Activated naive CD8-positive, alpha-beta T cell treated with anti-CD3 and anti-CD28 coated beads, Interleukin-2, amount 50 U/mL, for 24 hours (primary cell): ENCODE results near the gene CCDC15.

ENCODE experiments used
- ATAC-seq: fragments of 150-1000 bp; cut with Tn5 transposase; one replicate; pipeline ENCODE4 v1.10.0; 2021
- DNase-seq: peaks from one replicate; pipeline ENCODE4 v3.0.0; 2021
- H3K27ac Mint-ChIP-seq: one replicate; pipeline ENCODE4 v1.8.0; 2021; ENCODE audit warnings: mild to moderate bottlenecking, mixed read lengths
- H3K27me3 Mint-ChIP-seq: one replicate; pipeline ENCODE4 v1.8.0; 2021; ENCODE audit warnings: mixed read lengths
- H3K36me3 Mint-ChIP-seq: one replicate; pipeline ENCODE4 v1.8.0; 2021; ENCODE audit warnings: low read depth, mixed read lengths
- H3K4me1 Mint-ChIP-seq: one replicate; pipeline ENCODE4 v1.8.0; 2021; ENCODE audit warnings: mixed read lengths
- H3K4me3 Mint-ChIP-seq: one replicate; pipeline ENCODE4 v1.8.0; 2021; ENCODE audit warnings: mild to moderate bottlenecking, moderate library complexity, mixed read lengths
- H3K9me3 Mint-ChIP-seq: one replicate; pipeline ENCODE4 v1.8.0; 2021; ENCODE audit warnings: mixed read lengths

The CCDC15 gene

GRCh38 chr11:124953753-124954589, at the start of gene CCDC15:
Gene CCDC15, plus strand, starts transcription at chr11:124954202. Its CDS starts 531 bp downstream, at chr11:124954733.
- DNase-seq: peak; percentile 96
- no peak within 1 kb of the TSS for H3K4me3 Mint-ChIP-seq
- peaks cover 7% of the 10 kb centered on the region for H3K4me1 Mint-ChIP-seq
- H3K27ac Mint-ChIP-seq: no peak within 1 kb of the TSS
- no peaks in the 10 kb centered on the region for H3K9me3 Mint-ChIP-seq
- no peaks in the 10 kb centered on the region for H3K36me3 Mint-ChIP-seq
- peak; percentile 97 for ATAC-seq
- no peaks in the 10 kb centered on the region for H3K27me3 Mint-ChIP-seq

GRCh38 chr11:124915541-124916369, 38.2 kb upstream of the CCDC15 start:
- Mint-ChIP-seq H3K4me3 (no peak overlapping the region), H3K27me3 (peaks cover 1% of the 10 kb centered on the region), H3K9me3 (peaks cover 11% of the 10 kb centered on the region), H3K36me3 (peaks cover 3% of the 10 kb centered on the region), H3K27ac (no peak overlapping the region), H3K4me1 (peaks cover 2% of the 10 kb centered on the region)
- ATAC-seq: no peak
- DNase-seq: no peak

- Mint-ChIP-seq H3K4me3 (no peak overlapping the region), H3K4me1 (peaks cover 3% of the 10 kb centered on the region), H3K27ac (no peak overlapping the region), H3K9me3 (peaks cover 11% of the 10 kb centered on the region), H3K36me3 (peaks cover 3% of the 10 kb centered on the region), H3K27me3 (peaks cover 1% of the 10 kb centered on the region)
- DNase-seq (no peak), ATAC-seq (no peak)
These were observed 37.7 kb upstream of the CCDC15 start for GRCh38 chr11:124916370-124916710.

GRCh38 chr11:124917115-124917637, 36.8 kb upstream of the CCDC15 start:
- no peak for DNase-seq

GRCh38 chr11:124918950-124919349, 35.1 kb upstream of the CCDC15 start, which contains the start of gene HEPN1:
Gene HEPN1, plus strand, starts transcription at chr11:124919250.
- no peak for DNase-seq
- no peak within 1 kb of the TSS for H3K4me3 Mint-ChIP-seq

More at GRCh38 chr11:124917115-124917637, 36.8 kb upstream of the CCDC15 start:
- no peak overlapping the region for H3K27ac Mint-ChIP-seq
- ATAC-seq: no peak
- H3K4me1 Mint-ChIP-seq: peaks cover 5% of the 10 kb centered on the region
- H3K36me3 Mint-ChIP-seq: no peaks in the 10 kb centered on the region
- H3K4me3 Mint-ChIP-seq: no peak overlapping the region
- peaks cover 4% of the 10 kb centered on the region for H3K27me3 Mint-ChIP-seq
- H3K9me3 Mint-ChIP-seq: peaks cover 4% of the 10 kb centered on the region

GRCh38 chr11:124919898-124920297, 34.1 kb upstream of the CCDC15 start:
- Mint-ChIP-seq H3K27me3 (peaks cover 4% of the 10 kb centered on the region), H3K4me1 (peaks cover 16% of the 10 kb centered on the region), H3K4me3 (no peak overlapping the region), H3K27ac (no peak overlapping the region), H3K36me3 (no peaks in the 10 kb centered on the region), H3K9me3 (no peaks in the 10 kb centered on the region)
- DNase-seq (no peak), ATAC-seq (no peak)

More at GRCh38 chr11:124918950-124919349, 35.1 kb upstream of the CCDC15 start, which contains the start of gene HEPN1:
- no peak for ATAC-seq
- no peaks in the 10 kb centered on the region for H3K9me3 Mint-ChIP-seq
- peaks cover 4% of the 10 kb centered on the region for H3K27me3 Mint-ChIP-seq
- H3K4me1 Mint-ChIP-seq: peaks cover 16% of the 10 kb centered on the region
- H3K27ac Mint-ChIP-seq: no peak within 1 kb of the TSS
- H3K36me3 Mint-ChIP-seq: no peaks in the 10 kb centered on the region

GRCh38 chr11:124920356-124920755, 33.6 kb upstream of the CCDC15 start:
- Mint-ChIP-seq H3K9me3 (no peaks in the 10 kb centered on the region), H3K4me3 (peak overlapping the region; percentile 34), H3K4me1 (peaks cover 16% of the 10 kb centered on the region), H3K27me3 (peaks cover 4% of the 10 kb centered on the region), H3K36me3 (no peaks in the 10 kb centered on the region), H3K27ac (no peak overlapping the region)
- ATAC-seq: no peak
- no peak for DNase-seq

GRCh38 chr11:124920870-124921609, 33.0 kb upstream of the CCDC15 start:
- peak overlapping the region; percentile 34 for H3K4me3 Mint-ChIP-seq

GRCh38 chr11:124922831-124923230, 31.2 kb upstream of the CCDC15 start:
- H3K9me3 Mint-ChIP-seq: no peaks in the 10 kb centered on the region
- peaks cover 16% of the 10 kb centered on the region for H3K4me1 Mint-ChIP-seq
- H3K27me3 Mint-ChIP-seq: peaks cover 3% of the 10 kb centered on the region
- H3K4me3 Mint-ChIP-seq: no peak overlapping the region
- ATAC-seq: no peak
- no peaks in the 10 kb centered on the region for H3K36me3 Mint-ChIP-seq
- H3K27ac Mint-ChIP-seq: no peak overlapping the region
- DNase-seq: no peak

More at GRCh38 chr11:124920870-124921609, 33.0 kb upstream of the CCDC15 start:
- peak; percentile 72 for ATAC-seq
- Mint-ChIP-seq H3K27me3 (peaks cover 4% of the 10 kb centered on the region), H3K4me1 (peaks cover 16% of the 10 kb centered on the region), H3K36me3 (no peaks in the 10 kb centered on the region), H3K9me3 (no peaks in the 10 kb centered on the region), H3K27ac (peak overlapping the region; percentile 46)
- DNase-seq: peak; percentile 82

- H3K4me1 Mint-ChIP-seq: peaks cover 16% of the 10 kb centered on the region
- no peak for ATAC-seq
- DNase-seq: no peak
- no peaks in the 10 kb centered on the region for H3K9me3 Mint-ChIP-seq
- H3K27me3 Mint-ChIP-seq: peaks cover 3% of the 10 kb centered on the region
- H3K27ac Mint-ChIP-seq: no peak overlapping the region
- no peak overlapping the region for H3K4me3 Mint-ChIP-seq
- H3K36me3 Mint-ChIP-seq: no peaks in the 10 kb centered on the region
These were observed 30.7 kb upstream of the CCDC15 start for GRCh38 chr11:124923296-124923695.

GRCh38 chr11:124928942-124929665, 24.9 kb upstream of the CCDC15 start:
- H3K27me3 Mint-ChIP-seq: no peaks in the 10 kb centered on the region
- H3K36me3 Mint-ChIP-seq: no peaks in the 10 kb centered on the region
- peaks cover 8% of the 10 kb centered on the region for H3K4me1 Mint-ChIP-seq
- no peaks in the 10 kb centered on the region for H3K9me3 Mint-ChIP-seq
- no peak for ATAC-seq
- no peak overlapping the region for H3K4me3 Mint-ChIP-seq
- no peak for DNase-seq
- H3K27ac Mint-ChIP-seq: no peak overlapping the region

- H3K4me1 Mint-ChIP-seq: peaks cover 8% of the 10 kb centered on the region
- no peak overlapping the region for H3K27ac Mint-ChIP-seq
- H3K4me3 Mint-ChIP-seq: no peak overlapping the region
These were observed 23.2 kb upstream of the CCDC15 start for GRCh38 chr11:124930799-124931198.

GRCh38 chr11:124934862-124935547, 19.0 kb upstream of the CCDC15 start:
- H3K27me3 Mint-ChIP-seq: peaks cover 2% of the 10 kb centered on the region
- ATAC-seq (no peak), DNase-seq (no peak)
- H3K4me1 Mint-ChIP-seq: peaks cover 8% of the 10 kb centered on the region
- H3K36me3 Mint-ChIP-seq: no peaks in the 10 kb centered on the region
- no peak overlapping the region for H3K27ac Mint-ChIP-seq
- no peaks in the 10 kb centered on the region for H3K9me3 Mint-ChIP-seq
- no peak overlapping the region for H3K4me3 Mint-ChIP-seq

More at GRCh38 chr11:124930799-124931198, 23.2 kb upstream of the CCDC15 start:
- Mint-ChIP-seq H3K36me3 (no peaks in the 10 kb centered on the region), H3K27me3 (no peaks in the 10 kb centered on the region), H3K9me3 (no peaks in the 10 kb centered on the region)
- DNase-seq: no peak
- no peak for ATAC-seq
